Peyer's patch (tissue), 4 donors: ENCODE measurements around the gene ELMOD1.

Experiments
- POLR2A ChIP-seq, 2 donors: fragments of 450-650 bp; IDR thresholded peaks; one replicate each; pipeline ENCODE4 v1.5.1; 2017; ENCODE audit warnings: antibody characterized with exemption in 2 of 2, mild to moderate bottlenecking in 2 of 2, moderate library complexity in 2 of 2
- TF ChIP-seq, protein P1 (sequence below), 6 experiments: fragments of 450-650 bp in 4 of 6; fragments of 200-600 bp in 2 of 6; sonication (generic) in 1 of 6; IDR thresholded peaks; one replicate each; pipeline ENCODE4 v1.5.1; 2017 to 2019; ENCODE audit warnings: antibody characterized with exemption in 6 of 6, mild to moderate bottlenecking in 3 of 6, moderate library complexity in 1 of 6

DNA sequence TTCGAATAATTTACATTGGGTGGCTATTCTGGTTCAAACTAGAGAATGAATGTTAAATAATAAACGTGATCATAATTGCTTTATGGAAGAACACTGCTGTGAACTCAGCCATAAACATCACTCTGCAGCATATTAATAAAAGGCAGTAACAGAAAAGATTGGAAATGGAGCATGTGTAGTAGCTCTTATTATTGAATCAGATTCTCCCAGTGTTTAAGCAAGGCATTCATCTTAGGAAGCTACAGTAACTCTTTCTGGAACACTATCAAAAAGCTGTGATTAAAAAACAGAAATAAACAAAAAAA, 34.7 kb downstream of the ELMOD1 start:
- TF ChIP-seq, protein P1, sequence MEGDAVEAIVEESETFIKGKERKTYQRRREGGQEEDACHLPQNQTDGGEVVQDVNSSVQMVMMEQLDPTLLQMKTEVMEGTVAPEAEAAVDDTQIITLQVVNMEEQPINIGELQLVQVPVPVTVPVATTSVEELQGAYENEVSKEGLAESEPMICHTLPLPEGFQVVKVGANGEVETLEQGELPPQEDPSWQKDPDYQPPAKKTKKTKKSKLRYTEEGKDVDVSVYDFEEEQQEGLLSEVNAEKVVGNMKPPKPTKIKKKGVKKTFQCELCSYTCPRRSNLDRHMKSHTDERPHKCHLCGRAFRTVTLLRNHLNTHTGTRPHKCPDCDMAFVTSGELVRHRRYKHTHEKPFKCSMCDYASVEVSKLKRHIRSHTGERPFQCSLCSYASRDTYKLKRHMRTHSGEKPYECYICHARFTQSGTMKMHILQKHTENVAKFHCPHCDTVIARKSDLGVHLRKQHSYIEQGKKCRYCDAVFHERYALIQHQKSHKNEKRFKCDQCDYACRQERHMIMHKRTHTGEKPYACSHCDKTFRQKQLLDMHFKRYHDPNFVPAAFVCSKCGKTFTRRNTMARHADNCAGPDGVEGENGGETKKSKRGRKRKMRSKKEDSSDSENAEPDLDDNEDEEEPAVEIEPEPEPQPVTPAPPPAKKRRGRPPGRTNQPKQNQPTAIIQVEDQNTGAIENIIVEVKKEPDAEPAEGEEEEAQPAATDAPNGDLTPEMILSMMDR (IDR thresholded peaks at IDR 0.05): no peak
- no peak for TF ChIP-seq POLR2A (IDR thresholded peaks at IDR 0.05)
